Right lobe of liver (tissue), 6 donors: ENCODE data around the gene PAFAH1B1. TPM values are rescaled to one million over a fixed set of nuclear protein-coding genes. Genes with fewer than 3 reads are reported as not detected.

Source experiments
- ATAC-seq, 4 donors: fragments of 200-7000 bp; cut with Tn5 transposase; one replicate each; pipeline ENCODE4 v1.9.1; 2020; ENCODE audit warnings: mild to moderate bottlenecking in 4 of 4, moderate library complexity in 4 of 4
- DNase-seq, 3 donors: peaks; one replicate each; pipeline ENCODE4 v3.0.0-alpha.2; 2020
- H3K27ac ChIP-seq, 3 donors: fragments of 200-600 bp; one replicate each; pipeline ENCODE4 v1.8.0; 2022
- H3K27me3 ChIP-seq, 2 donors: fragments of 200-600 bp; one replicate each; pipeline ENCODE4 v1.8.0; 2022
- H3K36me3 ChIP-seq, 4 donors: fragments of 200-600 bp; sonication (generic) in 1 of 4; one replicate each; pipeline versions ENCODE4 v1.5.1 to v1.8.0; 2017 to 2022; ENCODE audit warnings: control low read depth in 1 of 4
- H3K4me1 ChIP-seq, 4 donors: fragments of 200-600 bp; sonication (generic) in 1 of 4; one replicate each; pipeline versions ENCODE4 v1.5.1 to v1.8.0; 2017 to 2022; ENCODE audit warnings: control low read depth in 1 of 4
- H3K4me3 ChIP-seq, 3 donors: fragments of 200-600 bp; one replicate each; pipeline ENCODE4 v1.8.0; 2022
- H3K9me3 ChIP-seq, 4 donors: fragments of 200-600 bp; sonication (generic) in 1 of 4; one replicate each; pipeline versions ENCODE4 v1.5.1 to v1.8.0; 2017 to 2022; ENCODE audit warnings: control low read depth in 1 of 4
- POLR2A ChIP-seq: fragments of 450-650 bp; IDR thresholded peaks from one replicate; pipeline ENCODE4 v1.6.1; 2017; ENCODE audit warnings: antibody characterized with exemption, mild to moderate bottlenecking
- WGBS: methylation state at CpG from one replicate; pipeline ENCODE4 v1.1.6; 2018; ENCODE audit warnings: low coverage, low lambda C conversion rate; ENCODE audit not compliant: insufficient coverage; ENCODE audit errors: missing lambda C conversion rate; 5-methylcytosine and 5-hydroxymethylcytosine counted together
- intact Hi-C, 2 donors: fragments of 100-400 bp; cut with DNase I; formaldehyde crosslinking; loops; one replicate each; pipeline versions ENCODE4 v1.11.2 to v1.14.1; 2022
- total RNA-seq, 6 experiments: library from RNA; depleted of rRNA in 2 of 6; stranded (reverse); fragments of >200 nt in 2 of 6; fragmentation: NEBNext Ultra II Directional in 3 of 6; extraction: Animal tissue kit (Norgen Biotek cat#: 25700) in 3 of 6; gene quantifications; one replicate each; pipeline versions ENCODE4 v1.1.0 to v1.2.4, GENCODE V29; 2016 to 2023
- TF ChIP-seq, protein P1 (sequence below), 4 donors: fragments of 200-600 bp in 3 of 4; fragments of 450-650 bp in 1 of 4; IDR thresholded peaks; one replicate each; pipeline versions ENCODE4 v1.5.1 to v1.8.0; 2016 to 2022; ENCODE audit warnings: antibody characterized with exemption in 4 of 4, mild to moderate bottlenecking in 2 of 4
- donor health status: DM: no; HTN: yes; CAD: no.
- donor health status: DM: no; HTN: no; CAD: no.
- donor health status: DM: no; HTN: no; CAD: no.
- donor health status: DM: no; HTN: yes; CAD: no.
- donor health status: DM: no; HTN: yes; CAD: no.

Gene PAFAH1B1
- total RNA-seq, 6 experiments from 2014 or later, result 32.6 to 69.9 (median 42.2) TPM

DNA sequence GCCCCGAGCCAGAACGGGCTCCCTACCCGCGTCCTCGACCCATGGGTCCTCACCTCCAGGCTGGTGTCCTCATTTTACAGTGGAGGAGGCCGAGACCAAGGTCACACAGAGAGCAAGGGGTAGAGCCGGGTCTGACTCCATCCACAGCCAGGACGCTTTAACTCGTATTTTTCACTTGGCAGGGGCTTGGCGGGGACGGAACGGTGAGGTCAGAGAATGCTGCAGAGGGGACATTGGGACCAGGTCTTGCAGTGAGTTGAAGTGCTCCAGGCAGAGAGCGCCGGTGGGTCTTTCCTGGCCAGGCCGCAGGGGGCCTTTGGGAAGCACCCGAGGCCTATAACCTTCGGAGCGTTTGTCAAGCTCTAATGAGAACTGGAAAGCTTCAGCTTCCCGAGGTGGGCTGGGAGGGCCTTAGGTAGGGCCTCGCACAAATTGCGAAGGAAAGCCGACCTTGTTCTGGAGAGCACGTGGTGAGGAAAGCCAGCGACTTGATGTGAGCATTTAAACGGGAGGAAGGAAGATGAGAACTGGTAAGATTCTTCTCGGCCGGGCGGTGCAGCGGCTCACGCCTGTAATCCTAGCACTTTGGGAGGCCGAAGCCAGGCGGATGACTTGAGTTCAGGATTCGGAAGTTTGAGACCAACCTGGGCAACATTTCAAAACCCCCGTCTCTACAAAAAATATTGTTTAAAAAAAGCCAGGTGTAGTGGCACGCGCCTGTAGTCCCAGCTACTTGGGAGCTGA is 119.0 kb downstream of the PAFAH1B1 start:
- Histone ChIP-seq H3K4me1 (peaks cover 0 to 29% (median 8%) of the 10 kb centered on the region in 4 donors), H3K4me3 (peak overlapping the region; percentile 84 to 99 (median 93)), H3K36me3 (no peaks in the 10 kb centered on the region), H3K27me3 (no peaks in the 10 kb centered on the region), H3K27ac (peak overlapping the region; percentile 76 to 84 (median 81)), H3K9me3 (no peaks in the 10 kb centered on the region)
- DNase-seq (peak in 1 of 3 donors; percentile 26), ATAC-seq (peak in 1 of 4 donors; percentile 0)
- TF ChIP-seq, protein P1, sequence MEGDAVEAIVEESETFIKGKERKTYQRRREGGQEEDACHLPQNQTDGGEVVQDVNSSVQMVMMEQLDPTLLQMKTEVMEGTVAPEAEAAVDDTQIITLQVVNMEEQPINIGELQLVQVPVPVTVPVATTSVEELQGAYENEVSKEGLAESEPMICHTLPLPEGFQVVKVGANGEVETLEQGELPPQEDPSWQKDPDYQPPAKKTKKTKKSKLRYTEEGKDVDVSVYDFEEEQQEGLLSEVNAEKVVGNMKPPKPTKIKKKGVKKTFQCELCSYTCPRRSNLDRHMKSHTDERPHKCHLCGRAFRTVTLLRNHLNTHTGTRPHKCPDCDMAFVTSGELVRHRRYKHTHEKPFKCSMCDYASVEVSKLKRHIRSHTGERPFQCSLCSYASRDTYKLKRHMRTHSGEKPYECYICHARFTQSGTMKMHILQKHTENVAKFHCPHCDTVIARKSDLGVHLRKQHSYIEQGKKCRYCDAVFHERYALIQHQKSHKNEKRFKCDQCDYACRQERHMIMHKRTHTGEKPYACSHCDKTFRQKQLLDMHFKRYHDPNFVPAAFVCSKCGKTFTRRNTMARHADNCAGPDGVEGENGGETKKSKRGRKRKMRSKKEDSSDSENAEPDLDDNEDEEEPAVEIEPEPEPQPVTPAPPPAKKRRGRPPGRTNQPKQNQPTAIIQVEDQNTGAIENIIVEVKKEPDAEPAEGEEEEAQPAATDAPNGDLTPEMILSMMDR (IDR thresholded peaks at IDR 0.05), result no peak
- no peak for TF ChIP-seq POLR2A
- intact Hi-C loops, result no loop called here
- 58% methylated on average over 14 of the region's 36 CpGs for WGBS

DNA sequence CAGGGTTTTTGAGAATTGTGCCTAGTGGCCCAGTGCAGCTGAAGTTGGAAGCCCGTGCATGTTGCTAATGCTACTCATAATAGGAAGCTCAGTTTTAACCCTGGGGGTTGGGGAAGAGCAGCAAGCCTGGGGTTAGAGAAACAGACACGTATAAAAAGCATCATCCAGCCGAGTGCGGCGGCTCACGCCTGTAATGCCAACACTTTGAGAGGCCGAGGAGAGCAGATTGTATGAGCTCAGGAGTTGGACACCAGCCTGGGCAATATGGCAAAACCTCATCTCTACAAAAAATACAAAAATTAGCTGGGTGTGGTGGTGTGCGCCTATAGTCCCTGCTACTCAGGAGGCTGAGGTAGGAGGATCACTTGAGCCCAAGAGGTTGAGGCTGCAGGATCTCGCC is 120.4 kb downstream of the PAFAH1B1 start:
- WGBS, result 93% methylated on average over 7 of the region's 9 CpGs
- peaks cover 0 to 16% (median 0%) of the 10 kb centered on the region in 4 donors for H3K4me1 ChIP-seq
- H3K27ac ChIP-seq, result no peak overlapping the region
- ATAC-seq, result no peak
- no peaks in the 10 kb centered on the region for H3K27me3 ChIP-seq
- no peak overlapping the region for H3K4me3 ChIP-seq
- no peak for TF ChIP-seq POLR2A
- TF ChIP-seq, protein P1 (IDR thresholded peaks at IDR 0.05), result no peak
- H3K36me3 ChIP-seq, result no peaks in the 10 kb centered on the region
- no peak for DNase-seq
- H3K9me3 ChIP-seq, result no peaks in the 10 kb centered on the region
- intact Hi-C loops, result no loop called here

DNA sequence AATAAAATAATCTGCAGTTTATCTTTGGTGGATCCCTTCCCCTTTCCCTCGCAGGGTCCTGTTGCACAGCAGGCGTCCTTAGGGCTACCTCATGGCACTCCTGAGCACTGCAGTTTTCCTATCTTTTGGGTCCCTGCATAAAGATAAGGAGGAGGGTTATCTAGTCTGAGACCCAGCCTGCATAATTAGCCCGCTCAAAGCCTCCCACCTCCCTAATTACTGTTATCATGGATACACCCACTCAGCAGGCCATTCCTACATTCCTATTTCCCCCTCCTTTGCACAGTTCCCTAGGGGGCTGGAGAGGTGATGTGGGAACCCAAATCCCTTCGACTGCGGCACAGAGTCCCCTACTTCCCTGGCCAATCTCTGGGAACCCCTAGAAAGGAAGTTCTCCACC is 123.2 kb downstream of the PAFAH1B1 start:
- Histone ChIP-seq H3K27ac (no peak overlapping the region), H3K4me1 (peaks cover 0 to 10% (median 0%) of the 10 kb centered on the region in 4 donors), H3K36me3 (no peaks in the 10 kb centered on the region), H3K9me3 (no peaks in the 10 kb centered on the region), H3K27me3 (no peaks in the 10 kb centered on the region), H3K4me3 (no peak overlapping the region)
- TF ChIP-seq, protein P1 (IDR thresholded peaks at IDR 0.05), result no peak
- TF ChIP-seq POLR2A, result no peak
- intact Hi-C loops, result no loop called here
- ATAC-seq (no peak), DNase-seq (no peak)
- 78% methylated on average over 4 of the region's 5 CpGs for WGBS

DNA sequence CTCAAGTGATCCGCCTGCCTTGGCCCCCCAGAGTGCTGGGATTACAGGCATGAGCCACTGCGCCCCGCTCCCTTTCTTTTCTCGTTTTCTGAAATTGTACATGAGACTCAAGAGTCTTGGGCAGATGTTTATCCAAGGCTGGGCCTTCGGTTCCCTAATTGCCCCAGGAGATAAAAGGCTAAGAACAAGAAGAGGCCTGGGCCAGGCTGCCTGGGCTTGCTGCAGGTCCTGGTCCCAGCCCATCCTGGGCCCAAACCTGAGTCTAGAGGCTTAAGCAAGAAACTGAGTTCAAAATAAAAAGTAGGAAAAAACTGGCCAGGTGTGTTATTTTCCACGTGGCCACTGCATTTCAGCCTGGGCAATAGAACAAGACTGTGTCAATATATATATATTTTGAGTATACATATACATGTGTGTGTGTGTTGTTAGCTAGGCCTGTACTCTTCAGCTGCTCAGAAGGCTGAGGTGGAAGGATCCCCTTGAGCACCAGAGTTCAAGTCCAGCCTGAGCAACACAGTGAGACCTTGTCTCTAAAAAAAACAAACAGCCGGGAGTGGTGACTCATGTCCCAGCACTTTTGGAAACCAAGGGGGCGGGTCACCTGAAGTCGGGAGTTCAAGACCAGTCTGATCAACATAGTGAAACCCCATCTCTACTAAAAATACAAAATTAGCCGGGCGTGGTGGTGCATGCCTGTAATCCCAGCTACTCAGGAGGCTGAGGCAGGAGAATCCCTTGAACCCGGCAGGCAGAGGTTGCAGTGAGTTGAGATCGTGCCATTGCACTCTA is 124.9 kb downstream of the PAFAH1B1 start:
- Histone ChIP-seq H3K27ac (no peak overlapping the region), H3K9me3 (no peaks in the 10 kb centered on the region), H3K27me3 (no peaks in the 10 kb centered on the region), H3K4me1 (no peaks in the 10 kb centered on the region), H3K36me3 (no peaks in the 10 kb centered on the region), H3K4me3 (no peak overlapping the region)
- ATAC-seq (no peak), DNase-seq (no peak)
- no peak for TF ChIP-seq POLR2A
- TF ChIP-seq, protein P1 (IDR thresholded peaks at IDR 0.05), result no peak
- WGBS, result 57% methylated on average over 7 of the region's 13 CpGs
- intact Hi-C loops, result no loop called here
